ENCODE measurements around the gene MGAT5B.

DNA sequence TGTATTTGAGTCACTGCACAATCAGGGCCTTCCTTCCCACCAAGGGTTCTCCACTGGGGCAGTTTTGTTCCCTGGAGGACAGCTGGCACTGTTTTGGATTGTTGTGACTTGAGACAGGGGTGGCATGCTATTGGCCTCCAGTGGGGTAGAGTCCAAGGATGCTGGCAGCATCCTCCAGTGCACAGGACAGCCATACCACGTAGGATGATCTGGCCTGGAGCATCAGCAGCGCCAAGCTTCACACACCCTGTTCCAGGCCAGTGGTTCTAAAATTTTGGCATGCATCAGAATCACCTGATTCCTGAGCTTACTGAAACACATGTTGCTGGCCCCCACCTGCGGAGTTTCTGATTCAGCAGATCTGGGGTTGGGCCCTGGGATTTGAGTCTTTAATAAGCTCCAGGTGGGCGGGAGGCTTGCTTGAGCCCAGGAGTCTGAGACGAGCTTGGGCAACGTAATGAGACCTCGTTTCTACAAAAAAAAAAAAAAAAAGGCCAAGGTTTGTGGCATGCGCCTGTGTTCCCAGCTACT, 83.2 kb downstream of the MGAT5B start:
- TF ChIP-seq, protein P1, sequence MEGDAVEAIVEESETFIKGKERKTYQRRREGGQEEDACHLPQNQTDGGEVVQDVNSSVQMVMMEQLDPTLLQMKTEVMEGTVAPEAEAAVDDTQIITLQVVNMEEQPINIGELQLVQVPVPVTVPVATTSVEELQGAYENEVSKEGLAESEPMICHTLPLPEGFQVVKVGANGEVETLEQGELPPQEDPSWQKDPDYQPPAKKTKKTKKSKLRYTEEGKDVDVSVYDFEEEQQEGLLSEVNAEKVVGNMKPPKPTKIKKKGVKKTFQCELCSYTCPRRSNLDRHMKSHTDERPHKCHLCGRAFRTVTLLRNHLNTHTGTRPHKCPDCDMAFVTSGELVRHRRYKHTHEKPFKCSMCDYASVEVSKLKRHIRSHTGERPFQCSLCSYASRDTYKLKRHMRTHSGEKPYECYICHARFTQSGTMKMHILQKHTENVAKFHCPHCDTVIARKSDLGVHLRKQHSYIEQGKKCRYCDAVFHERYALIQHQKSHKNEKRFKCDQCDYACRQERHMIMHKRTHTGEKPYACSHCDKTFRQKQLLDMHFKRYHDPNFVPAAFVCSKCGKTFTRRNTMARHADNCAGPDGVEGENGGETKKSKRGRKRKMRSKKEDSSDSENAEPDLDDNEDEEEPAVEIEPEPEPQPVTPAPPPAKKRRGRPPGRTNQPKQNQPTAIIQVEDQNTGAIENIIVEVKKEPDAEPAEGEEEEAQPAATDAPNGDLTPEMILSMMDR (IDR thresholded peaks at IDR 0.05): no peak
- no peak for TF ChIP-seq POLR2A (IDR thresholded peaks at IDR 0.05)
